KOPT-K1 (cell line): ENCODE data around the gene CAMSAP1.
A peak's percentile ranks its signal among the peaks of the same experiment; 100 is the strongest.

Experiments
- H3K27ac ChIP-seq: fragments of 200-600 bp; sonication (generic); 2 replicates; pipeline ENCODE4 v1.5.1; 2016; ENCODE audit warnings: antibody characterized with exemption, mild to moderate bottlenecking, low read depth, low read length; ENCODE audit not compliant: poor library complexity, severe bottlenecking
- H3K36me3 ChIP-seq: fragments of 200-600 bp; sonication (generic); 2 replicates; pipeline ENCODE4 v1.5.1; 2017; ENCODE audit warnings: antibody characterized with exemption, mild to moderate bottlenecking, low read length, moderate library complexity; ENCODE audit not compliant: insufficient read depth
- H3K9me3 ChIP-seq: fragments of 200-600 bp; sonication (generic); 2 replicates; pipeline ENCODE4 v1.5.1; 2017; ENCODE audit warnings: antibody characterized with exemption, low read length, mild to moderate bottlenecking; ENCODE audit not compliant: insufficient read depth, poor library complexity, severe bottlenecking

Gene CAMSAP1

GRCh38 chr9:135910757-135911156 is 3.4 kb upstream of the CAMSAP1 start:
- no peak overlapping the region for H3K27ac ChIP-seq
- peaks cover 54% of the 10 kb centered on the region for H3K36me3 ChIP-seq

GRCh38 chr9:135910216-135910615 is 2.9 kb upstream of the CAMSAP1 start:
- Histone ChIP-seq H3K27ac (no peak overlapping the region), H3K36me3 (peaks cover 48% of the 10 kb centered on the region), H3K9me3 (peaks cover 22% of the 10 kb centered on the region)

More at GRCh38 chr9:135910757-135911156, 3.4 kb upstream of the CAMSAP1 start:
- H3K9me3 ChIP-seq = peaks cover 28% of the 10 kb centered on the region

- peaks cover 14% of the 10 kb centered on the region for H3K9me3 ChIP-seq
- H3K36me3 ChIP-seq = peaks cover 47% of the 10 kb centered on the region
- H3K27ac ChIP-seq = no peak overlapping the region
Measured at GRCh38 chr9:135909371-135909770, 2.0 kb upstream of the CAMSAP1 start.

- peak overlapping the region; percentile 69 for H3K27ac ChIP-seq
- H3K36me3 ChIP-seq = peaks cover 43% of the 10 kb centered on the region
- peaks cover 8% of the 10 kb centered on the region for H3K9me3 ChIP-seq
Measured at GRCh38 chr9:135908754-135909204, 1.4 kb upstream of the CAMSAP1 start.

- H3K36me3 ChIP-seq = peaks cover 43% of the 10 kb centered on the region
- H3K27ac ChIP-seq = peak overlapping the region; percentile 69
- H3K9me3 ChIP-seq = peaks cover 3% of the 10 kb centered on the region
Measured at GRCh38 chr9:135908093-135908753, 877 bp upstream of the CAMSAP1 start.

- H3K36me3 ChIP-seq = peaks cover 44% of the 10 kb centered on the region
- H3K27ac ChIP-seq = peak overlapping the region; percentile 34
Measured at GRCh38 chr9:135907006-135907430, 328 bp downstream of the CAMSAP1 start.

GRCh38 chr9:135906291-135907005 is 898 bp downstream of the CAMSAP1 start:
- Histone ChIP-seq H3K36me3 (peaks cover 42% of the 10 kb centered on the region), H3K27ac (peak overlapping the region; percentile 34), H3K9me3 (no peaks in the 10 kb centered on the region)

More at GRCh38 chr9:135907006-135907430, 328 bp downstream of the CAMSAP1 start:
- H3K9me3 ChIP-seq = no peaks in the 10 kb centered on the region

- peaks cover 34% of the 10 kb centered on the region for H3K36me3 ChIP-seq
- no peak overlapping the region for H3K27ac ChIP-seq
- H3K9me3 ChIP-seq = no peaks in the 10 kb centered on the region
Measured at GRCh38 chr9:135905380-135906258, 1.7 kb downstream of the CAMSAP1 start.

GRCh38 chr9:135903786-135904520 is 3.4 kb downstream of the CAMSAP1 start:
- Histone ChIP-seq H3K9me3 (peaks cover 13% of the 10 kb centered on the region), H3K27ac (no peak overlapping the region), H3K36me3 (peaks cover 26% of the 10 kb centered on the region)

GRCh38 chr9:135903358-135903656 is 4.0 kb downstream of the CAMSAP1 start:
- H3K9me3 ChIP-seq = peaks cover 19% of the 10 kb centered on the region
- H3K36me3 ChIP-seq = peaks cover 26% of the 10 kb centered on the region
- H3K27ac ChIP-seq = no peak overlapping the region

- no peak overlapping the region for H3K27ac ChIP-seq
- peaks cover 19% of the 10 kb centered on the region for H3K9me3 ChIP-seq
- H3K36me3 ChIP-seq = peaks cover 26% of the 10 kb centered on the region
Measured at GRCh38 chr9:135902655-135903357, 4.5 kb downstream of the CAMSAP1 start.

- Histone ChIP-seq H3K36me3 (peaks cover 26% of the 10 kb centered on the region), H3K27ac (no peak overlapping the region), H3K9me3 (peaks cover 23% of the 10 kb centered on the region)
Measured at GRCh38 chr9:135901826-135902225, 5.5 kb downstream of the CAMSAP1 start.

GRCh38 chr9:135901031-135901758 is 6.2 kb downstream of the CAMSAP1 start:
- Histone ChIP-seq H3K27ac (no peak overlapping the region), H3K36me3 (peaks cover 26% of the 10 kb centered on the region), H3K9me3 (peaks cover 23% of the 10 kb centered on the region)
